A673 (cell line): ENCODE results near the gene POLE.

ENCODE experiments used
- EZH2 ChIP-seq: fragments of 200-600 bp; sonication (generic); IDR thresholded peaks from 2 replicates; pipeline ENCODE4 v1.6.1; 2017; ENCODE audit warnings: borderline replicate concordance, low read depth, mild to moderate bottlenecking, mixed read lengths, antibody characterized with exemption, low read length; ENCODE audit not compliant: poor library complexity, severe bottlenecking
- TF ChIP-seq, protein P1 (sequence below): fragments of 300-800, 200-600 bp; sonication (generic); conservative IDR thresholded peaks from 2 replicates; pipeline ENCODE4 v1.5.1; 2017; ENCODE audit warnings: low read depth, mild to moderate bottlenecking, antibody characterized with exemption, low read length, moderate library complexity, mixed read lengths

DNA sequence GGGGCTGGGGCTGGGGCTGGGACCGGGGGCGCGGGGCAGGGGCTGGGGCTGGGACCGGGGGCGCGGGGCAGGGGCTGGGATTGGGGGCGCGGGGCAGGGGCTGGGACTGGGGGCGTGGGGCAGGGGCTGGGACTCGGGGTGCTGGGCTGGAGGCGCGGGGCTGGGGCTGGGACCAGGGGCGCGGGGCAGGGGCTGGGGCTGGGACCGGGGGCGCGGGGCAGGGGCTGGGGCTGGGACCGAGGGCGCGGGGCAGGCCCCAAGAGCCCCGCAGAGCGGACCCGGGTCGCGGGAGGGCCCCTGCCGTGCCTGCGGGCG lies 68.1 kb downstream of the POLE start:
- TF ChIP-seq EZH2, result no peak
- TF ChIP-seq, protein P1, sequence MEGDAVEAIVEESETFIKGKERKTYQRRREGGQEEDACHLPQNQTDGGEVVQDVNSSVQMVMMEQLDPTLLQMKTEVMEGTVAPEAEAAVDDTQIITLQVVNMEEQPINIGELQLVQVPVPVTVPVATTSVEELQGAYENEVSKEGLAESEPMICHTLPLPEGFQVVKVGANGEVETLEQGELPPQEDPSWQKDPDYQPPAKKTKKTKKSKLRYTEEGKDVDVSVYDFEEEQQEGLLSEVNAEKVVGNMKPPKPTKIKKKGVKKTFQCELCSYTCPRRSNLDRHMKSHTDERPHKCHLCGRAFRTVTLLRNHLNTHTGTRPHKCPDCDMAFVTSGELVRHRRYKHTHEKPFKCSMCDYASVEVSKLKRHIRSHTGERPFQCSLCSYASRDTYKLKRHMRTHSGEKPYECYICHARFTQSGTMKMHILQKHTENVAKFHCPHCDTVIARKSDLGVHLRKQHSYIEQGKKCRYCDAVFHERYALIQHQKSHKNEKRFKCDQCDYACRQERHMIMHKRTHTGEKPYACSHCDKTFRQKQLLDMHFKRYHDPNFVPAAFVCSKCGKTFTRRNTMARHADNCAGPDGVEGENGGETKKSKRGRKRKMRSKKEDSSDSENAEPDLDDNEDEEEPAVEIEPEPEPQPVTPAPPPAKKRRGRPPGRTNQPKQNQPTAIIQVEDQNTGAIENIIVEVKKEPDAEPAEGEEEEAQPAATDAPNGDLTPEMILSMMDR, result no peak
